ENCODE data around the gene PFKFB3. TPM values are rescaled to one million over a fixed set of nuclear protein-coding genes. Genes with fewer than 3 reads are reported as not detected.

PFKFB3 gene
- total RNA-seq, 1 donor from 2014 or later: 52.4 TPM

- Histone ChIP-seq H4K20me1 (ENCODE audit: insufficient read depth, low read length) (peaks cover 30% of the 10 kb centered on the region), H3K27me3 (ENCODE audit: insufficient read depth, low read length) (no peaks in the 10 kb centered on the region), H3K4me3 (ENCODE audit: insufficient read depth, low read depth, low read length) (no peak overlapping the region), H3K36me3 (ENCODE audit: insufficient read depth, low read length) (peaks cover 45% of the 10 kb centered on the region), H2AFZ (ENCODE audit: low read depth, low read length) (no peak overlapping the region), H3K79me2 (ENCODE audit: insufficient read depth, low read length) (peaks cover 25% of the 10 kb centered on the region), H3K9me3 (ENCODE audit: insufficient read depth, low read depth, low read length) (no peaks in the 10 kb centered on the region), H3K9ac (ENCODE audit: low read length) (no peak overlapping the region), H3K27ac (ENCODE audit: low read depth, low read length) (no peak overlapping the region), H3K4me2 (ENCODE audit: low read length) (no peak overlapping the region), H3K4me1 (ENCODE audit: insufficient read depth, low read length) (peaks cover 18% of the 10 kb centered on the region)
- no peaks in the 10 kb centered on the region for H3K4me1 Mint-ChIP-seq (ENCODE audit: low read depth, unreplicated experiment)
- no peak for DNase-seq (ENCODE audit: low read depth)
- no peak overlapping the region for H3K4me3 Mint-ChIP-seq (ENCODE audit: unreplicated experiment)
- TF ChIP-seq CTCF (IDR thresholded peaks at IDR 0.05; ENCODE audit: insufficient read depth, low read depth, low read length) (no peak), EZH2 (IDR thresholded peaks at IDR 0.05; ENCODE audit: insufficient read depth, low read length) (no peak)
- FAIRE-seq: no peak
- no peaks in the 10 kb centered on the region for H3K9me3 Mint-ChIP-seq (ENCODE audit: unreplicated experiment)
- H3K36me3 Mint-ChIP-seq (ENCODE audit: low read depth, unreplicated experiment): peaks cover 27% of the 10 kb centered on the region
- H3K27me3 Mint-ChIP-seq (ENCODE audit: low read depth, unreplicated experiment): no peaks in the 10 kb centered on the region
- H3K27ac Mint-ChIP-seq (ENCODE audit: unreplicated experiment): no peak overlapping the region
Observed at GRCh38 chr10:6229746-6230145, 27.0 kb downstream of the PFKFB3 start.

GRCh38 chr10:6230315-6230714 lies 27.6 kb downstream of the PFKFB3 start:
- peaks cover 25% of the 10 kb centered on the region for H3K79me2 ChIP-seq (ENCODE audit: insufficient read depth, low read length)
- H3K4me2 ChIP-seq (ENCODE audit: low read length): no peak overlapping the region
- H3K9me3 ChIP-seq (ENCODE audit: insufficient read depth, low read depth, low read length): no peaks in the 10 kb centered on the region
- H3K27ac Mint-ChIP-seq (ENCODE audit: unreplicated experiment): no peak overlapping the region
- H3K9ac ChIP-seq (ENCODE audit: low read length): no peak overlapping the region
- no peaks in the 10 kb centered on the region for H3K4me1 Mint-ChIP-seq (ENCODE audit: low read depth, unreplicated experiment)
- no peaks in the 10 kb centered on the region for H3K27me3 ChIP-seq (ENCODE audit: insufficient read depth, low read length)
- no peaks in the 10 kb centered on the region for H3K27me3 Mint-ChIP-seq (ENCODE audit: low read depth, unreplicated experiment)
- no peaks in the 10 kb centered on the region for H3K9me3 Mint-ChIP-seq (ENCODE audit: unreplicated experiment)
- no peak for TF ChIP-seq EZH2 (IDR thresholded peaks at IDR 0.05; ENCODE audit: insufficient read depth, low read length)
- TF ChIP-seq CTCF (IDR thresholded peaks at IDR 0.05; ENCODE audit: insufficient read depth, low read depth, low read length): no peak
- DNase-seq (ENCODE audit: low read depth) (no peak), FAIRE-seq (no peak)
- no peak overlapping the region for H2AFZ ChIP-seq (ENCODE audit: low read depth, low read length)
- H3K36me3 Mint-ChIP-seq (ENCODE audit: low read depth, unreplicated experiment): peaks cover 30% of the 10 kb centered on the region
- peaks cover 41% of the 10 kb centered on the region for H3K36me3 ChIP-seq (ENCODE audit: insufficient read depth, low read length)
- peaks cover 18% of the 10 kb centered on the region for H3K4me1 ChIP-seq (ENCODE audit: insufficient read depth, low read length)
- H3K4me3 Mint-ChIP-seq (ENCODE audit: unreplicated experiment): no peak overlapping the region
- no peak overlapping the region for H3K27ac ChIP-seq (ENCODE audit: low read depth, low read length)
- H3K4me3 ChIP-seq (ENCODE audit: insufficient read depth, low read depth, low read length): no peak overlapping the region
- peaks cover 24% of the 10 kb centered on the region for H4K20me1 ChIP-seq (ENCODE audit: insufficient read depth, low read length)

GRCh38 chr10:6231146-6231545 lies 28.4 kb downstream of the PFKFB3 start:
- no peaks in the 10 kb centered on the region for H3K27me3 Mint-ChIP-seq (ENCODE audit: low read depth, unreplicated experiment)
- Histone ChIP-seq H3K4me1 (ENCODE audit: insufficient read depth, low read length) (peaks cover 22% of the 10 kb centered on the region), H3K27ac (ENCODE audit: low read depth, low read length) (no peak overlapping the region), H3K27me3 (ENCODE audit: insufficient read depth, low read length) (no peaks in the 10 kb centered on the region), H3K36me3 (ENCODE audit: insufficient read depth, low read length) (peaks cover 35% of the 10 kb centered on the region), H3K9me3 (ENCODE audit: insufficient read depth, low read depth, low read length) (no peaks in the 10 kb centered on the region), H3K9ac (ENCODE audit: low read length) (no peak overlapping the region), H4K20me1 (ENCODE audit: insufficient read depth, low read length) (peaks cover 21% of the 10 kb centered on the region), H3K4me3 (ENCODE audit: insufficient read depth, low read depth, low read length) (no peak overlapping the region), H3K4me2 (ENCODE audit: low read length) (no peak overlapping the region), H2AFZ (ENCODE audit: low read depth, low read length) (no peak overlapping the region), H3K79me2 (ENCODE audit: insufficient read depth, low read length) (peaks cover 25% of the 10 kb centered on the region)
- H3K36me3 Mint-ChIP-seq (ENCODE audit: low read depth, unreplicated experiment): peaks cover 35% of the 10 kb centered on the region
- no peak overlapping the region for H3K4me3 Mint-ChIP-seq (ENCODE audit: unreplicated experiment)
- no peak for DNase-seq (ENCODE audit: low read depth)
- no peak overlapping the region for H3K27ac Mint-ChIP-seq (ENCODE audit: unreplicated experiment)
- no peaks in the 10 kb centered on the region for H3K4me1 Mint-ChIP-seq (ENCODE audit: low read depth, unreplicated experiment)
- H3K9me3 Mint-ChIP-seq (ENCODE audit: unreplicated experiment): no peaks in the 10 kb centered on the region
- TF ChIP-seq CTCF (IDR thresholded peaks at IDR 0.05; ENCODE audit: insufficient read depth, low read depth, low read length): no peak
- no peak for TF ChIP-seq EZH2 (IDR thresholded peaks at IDR 0.05; ENCODE audit: insufficient read depth, low read length)
- no peak for FAIRE-seq

Data from astrocyte (in vitro differentiated cells and primary cell).